GM21423 (cell line): ENCODE measurements around the gene LGALS7B.
"Not testable (repeated sequence)": the region's sequence is repeated elsewhere in the genome, so short reads cannot be mapped to it uniquely, and the experiment has no call there.

Source experiments
- ATAC-seq: cut with Tn5 transposase; IDR thresholded peaks from one replicate; pipeline ENCODE4 v1.9.1; 2021; ENCODE audit warnings: mild to moderate bottlenecking, moderate library complexity; ENCODE audit not compliant: unreplicated experiment

Gene LGALS7B

DNA sequence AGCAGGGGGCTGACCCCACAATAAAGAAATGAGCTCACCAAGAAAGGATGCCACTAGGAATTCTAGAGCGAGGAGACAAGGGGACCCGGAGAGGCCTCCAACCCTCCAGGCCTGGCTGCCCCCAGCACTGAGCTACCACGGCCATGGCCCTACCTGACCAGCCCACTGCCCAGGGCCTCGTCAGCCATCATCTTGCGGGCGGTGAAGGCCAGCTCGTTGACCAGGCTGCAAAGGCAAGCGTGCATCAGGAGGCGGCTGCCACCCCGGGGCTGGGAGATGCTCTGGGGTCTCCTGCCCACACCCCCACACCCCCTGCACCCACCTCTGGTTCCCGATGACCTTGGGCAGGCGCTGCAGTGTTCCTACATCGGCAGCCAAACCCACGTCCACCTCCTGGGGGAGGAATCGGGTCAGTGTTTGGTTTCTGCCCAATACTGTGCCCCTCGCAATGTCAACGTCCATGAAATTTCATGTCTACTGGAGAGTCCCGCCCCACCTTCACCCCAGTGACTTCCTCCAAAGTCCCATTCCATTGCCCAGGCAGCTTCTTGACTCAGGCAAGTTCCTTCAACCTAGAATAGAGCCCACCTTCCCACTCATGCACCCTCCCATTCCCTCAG lies 27.2 kb downstream of the LGALS7B start:
- ATAC-seq = no peak

DNA sequence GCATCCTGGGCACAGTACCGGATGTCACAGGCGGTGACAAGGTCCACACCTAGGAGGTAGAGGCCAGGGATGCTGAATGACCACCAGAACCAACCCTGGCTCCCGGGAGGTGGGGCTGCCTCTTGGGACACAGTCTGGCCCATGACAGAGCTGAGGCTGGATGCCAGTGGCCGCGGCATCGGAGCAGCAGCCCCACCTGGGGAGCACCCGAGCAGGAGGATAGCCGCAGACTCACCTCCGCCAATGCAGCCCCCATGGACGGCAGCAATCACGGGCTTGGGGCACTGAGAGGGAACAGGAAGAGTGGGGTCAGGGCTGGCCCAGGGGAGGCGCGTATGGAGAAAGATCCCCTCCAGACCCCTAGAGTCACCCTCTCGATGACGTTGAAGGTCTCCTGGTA lies 28.1 kb downstream of the LGALS7B start:
- ATAC-seq = no peak

GRCh38 chr19:38819231-38819920 lies 30.4 kb downstream of the LGALS7B start:
- ATAC-seq = no peak

- not testable (repeated sequence) for ATAC-seq
Measured at GRCh38 chr19:38821230-38821825, 32.3 kb downstream of the LGALS7B start.

DNA sequence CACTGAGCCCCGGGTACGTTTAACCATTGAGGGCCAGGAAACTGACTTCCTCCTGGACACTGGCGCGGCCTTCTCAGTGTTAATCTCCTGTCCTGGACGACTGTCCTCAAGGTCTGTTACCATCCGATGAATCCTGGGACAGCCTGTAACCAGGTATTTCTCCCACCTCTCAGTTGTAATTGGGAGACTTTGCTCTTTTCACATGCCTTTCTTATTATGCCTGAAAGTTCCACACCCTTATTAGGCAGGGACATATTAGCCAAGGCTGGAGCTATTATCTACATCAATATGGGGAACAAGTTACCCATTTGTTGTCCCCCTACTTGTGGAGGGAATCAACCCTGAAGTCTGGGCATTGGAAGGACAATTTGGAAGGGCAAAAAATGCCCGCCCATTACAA lies 36.9 kb downstream of the LGALS7B start:
- not testable (repeated sequence) for ATAC-seq

GRCh38 chr19:38826856-38827551 lies 38.0 kb downstream of the LGALS7B start:
- ATAC-seq = no peak

DNA sequence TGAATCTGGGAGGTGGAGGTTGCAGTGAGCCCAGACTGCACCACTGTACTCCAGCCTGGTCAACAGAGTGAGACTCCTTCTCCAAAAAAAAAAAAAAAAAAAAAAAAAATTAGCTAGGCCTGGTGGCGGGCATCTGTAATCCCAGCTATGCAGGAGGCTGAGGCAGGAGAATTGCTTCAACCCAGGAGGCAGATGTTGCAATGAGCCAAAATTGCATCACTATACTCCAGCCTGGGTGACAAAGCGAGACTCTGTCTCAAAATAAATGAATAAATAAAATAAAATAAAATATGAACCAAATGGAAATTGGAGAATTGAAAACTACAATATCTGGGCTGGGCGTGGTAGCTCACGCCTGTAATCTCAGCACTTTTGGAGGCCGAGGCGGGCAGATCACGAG lies 40.2 kb downstream of the LGALS7B start:
- ATAC-seq = not testable (repeated sequence)

GRCh38 chr19:38830039-38830733 lies 41.2 kb downstream of the LGALS7B start:
- ATAC-seq = no peak

DNA sequence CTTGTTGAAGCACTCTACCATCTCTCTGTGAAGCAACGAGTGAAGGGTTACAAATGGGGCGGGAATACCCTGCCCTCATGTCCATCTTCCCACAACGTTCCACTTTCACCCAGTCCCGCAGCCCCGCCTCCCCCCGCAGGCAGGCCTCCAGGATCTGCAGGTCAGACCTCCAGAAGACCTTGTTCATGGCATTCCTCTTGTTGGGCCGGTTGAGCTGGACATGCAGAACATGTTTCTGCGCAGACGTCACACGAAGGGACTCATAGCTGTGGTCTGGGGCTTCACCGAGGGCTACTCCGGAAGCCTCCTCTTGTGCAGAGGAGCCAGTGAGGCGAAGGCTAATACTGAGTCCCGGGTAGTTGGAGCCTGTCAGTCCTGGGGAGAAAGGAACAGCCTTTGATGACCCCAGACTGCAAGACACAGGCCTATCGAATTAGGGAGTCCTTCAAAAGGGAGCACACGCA lies 42.2 kb downstream of the LGALS7B start:
- peak; percentile 37 for ATAC-seq

DNA sequence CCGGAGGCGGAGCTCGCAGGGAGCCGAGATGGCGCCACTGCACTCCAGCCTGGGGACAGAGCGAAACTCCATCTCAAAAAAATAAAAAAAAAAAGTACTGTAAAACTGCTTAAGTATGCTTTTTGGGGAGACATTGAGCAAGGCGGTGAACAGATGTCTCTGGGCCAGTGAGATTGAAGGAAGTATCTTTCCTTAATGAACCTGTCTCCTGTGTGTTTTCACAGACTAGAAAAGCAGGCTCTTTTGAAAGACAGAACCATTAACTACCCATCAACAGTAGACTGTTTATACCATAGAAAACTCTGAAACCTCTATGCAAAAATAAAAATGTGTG lies 44.1 kb downstream of the LGALS7B start:
- no peak for ATAC-seq

- ATAC-seq = no peak
Measured at GRCh38 chr19:38834104-38834490, 45.1 kb downstream of the LGALS7B start.

DNA sequence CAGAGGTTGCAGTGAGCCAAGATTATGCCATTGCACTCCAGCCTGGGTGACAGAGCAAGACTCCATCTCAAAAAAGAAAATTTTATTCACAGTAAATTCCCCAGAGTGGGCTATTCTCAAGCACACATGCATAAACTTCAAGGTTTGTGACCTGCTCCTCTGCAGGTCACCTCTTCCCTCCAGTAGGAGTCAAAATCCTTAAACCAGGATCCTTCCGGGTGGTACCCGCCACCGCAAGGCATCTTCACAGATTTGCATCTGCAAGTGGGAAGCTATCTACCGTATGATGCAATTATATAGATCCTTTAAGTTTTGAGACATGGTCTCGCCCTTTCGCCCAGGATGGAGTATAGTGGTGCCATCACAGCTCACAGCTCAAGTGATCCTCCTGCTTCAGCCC lies 45.6 kb downstream of the LGALS7B start:
- ATAC-seq = no peak

- ATAC-seq = no peak
Measured at GRCh38 chr19:38836159-38836982, 47.4 kb downstream of the LGALS7B start.

DNA sequence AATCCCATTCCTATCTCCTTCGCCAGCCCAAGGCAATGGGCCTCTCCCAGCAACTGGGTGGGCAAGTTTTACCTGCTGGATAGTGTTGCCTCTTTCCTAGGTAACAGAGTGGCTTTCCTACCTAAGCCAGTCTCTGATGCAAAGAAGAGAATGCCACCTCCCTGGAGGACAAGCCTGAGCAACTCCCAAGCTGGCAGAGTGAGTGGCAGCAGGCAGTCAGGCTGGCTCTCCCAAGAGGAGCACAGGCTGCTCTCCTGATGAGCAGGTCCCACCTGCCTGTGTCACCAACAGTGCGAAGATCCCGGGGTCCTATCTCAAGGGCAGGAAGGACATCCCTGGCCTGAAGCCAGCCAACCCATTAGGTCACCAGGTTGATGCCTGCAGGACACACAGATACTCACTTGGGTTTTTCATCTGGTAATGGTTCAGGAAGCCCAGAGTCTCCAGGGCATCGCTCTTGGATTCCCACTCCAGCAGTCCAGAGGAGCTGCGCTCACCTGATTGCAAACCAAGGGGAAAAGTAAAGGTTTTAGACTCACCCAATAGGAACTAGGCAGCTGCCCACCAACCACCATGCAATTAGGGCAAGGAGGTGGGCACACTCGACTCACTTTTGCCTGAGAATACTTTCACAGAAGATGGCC lies 48.1 kb downstream of the LGALS7B start:
- ATAC-seq = no peak

DNA sequence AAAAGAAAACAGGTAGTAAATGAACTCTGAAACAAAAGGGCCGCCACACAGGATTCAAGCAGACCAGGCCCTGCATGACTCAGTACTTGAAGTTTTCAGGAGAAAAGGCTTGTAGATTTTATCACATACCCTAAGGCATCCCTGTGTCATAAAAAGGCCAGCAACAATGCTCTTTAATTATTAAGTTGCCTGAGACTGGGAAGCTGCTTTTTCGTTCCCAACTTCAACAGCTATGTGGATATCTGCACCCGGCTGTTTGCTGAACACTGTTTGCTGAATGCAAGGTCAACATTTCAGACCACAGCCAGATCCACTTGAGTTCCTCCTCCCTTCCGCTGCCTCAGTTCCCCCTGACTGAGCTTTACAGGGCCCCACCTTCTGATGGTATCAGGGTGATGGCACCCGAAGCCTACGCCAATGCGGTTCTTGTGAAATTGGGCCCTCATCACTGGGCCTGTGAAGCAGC lies 48.7 kb downstream of the LGALS7B start:
- no peak for ATAC-seq

- no peak for ATAC-seq
Measured at GRCh38 chr19:38838208-38838985, 49.4 kb downstream of the LGALS7B start.

GRCh38 chr19:38838986-38839761 lies 50.2 kb downstream of the LGALS7B start:
- ATAC-seq = no peak
